ENCODE measurements around the gene AP1S1. TPM values are rescaled to one million over a fixed set of nuclear protein-coding genes. Genes with fewer than 3 reads are reported as not detected.
"Not testable (repeated sequence)": the region's sequence is repeated elsewhere in the genome, so short reads cannot be mapped to it uniquely, and the experiment has no call there.

Gene AP1S1
- total and polyA plus RNA-seq, 7 donors, result 15.8 to 135 (median 31.4) TPM

GRCh38 chr7:101108961-101109360 lies 45.3 kb upstream of the AP1S1 start:
- intact Hi-C loops (cut with DNase I), result no loop called here
- Histone ChIP-seq H3K4me3 (no peak overlapping the region), H3K27me3 (no peaks in the 10 kb centered on the region), H3K9me3 (no peaks in the 10 kb centered on the region), H3K36me3 (no peaks in the 10 kb centered on the region), H3K27ac (peak overlapping the region in 2 of 4 donors; percentile 28 to 31), H3K4me1 (no peaks in the 10 kb centered on the region)
- DNase-seq, result no peak
- WGBS, 2 donors, result 80 to 87% methylated on average over 7 of the region's 7 CpGs
- TF ChIP-seq POLR2AphosphoS5 (IDR thresholded peaks at IDR 0.05) (no peak), POLR2A (IDR thresholded peaks at IDR 0.05) (no peak), CTCF (IDR thresholded peaks at IDR 0.05) (no peak), EP300 (IDR thresholded peaks at IDR 0.05) (no peak)

- no peaks in the 10 kb centered on the region for H3K9me3 ChIP-seq
- no peak overlapping the region for H3K27ac ChIP-seq
- no peak for TF ChIP-seq EP300 (IDR thresholded peaks at IDR 0.05)
- TF ChIP-seq CTCF (IDR thresholded peaks at IDR 0.05), result no peak
- no peak for TF ChIP-seq POLR2A (IDR thresholded peaks at IDR 0.05)
- intact Hi-C loops (cut with DNase I), result no loop called here
- no peak overlapping the region for H3K4me3 ChIP-seq
- H3K36me3 ChIP-seq, result no peaks in the 10 kb centered on the region
- no peaks in the 10 kb centered on the region for H3K27me3 ChIP-seq
- H3K4me1 ChIP-seq, result no peaks in the 10 kb centered on the region
- DNase-seq, result no peak
- WGBS, 2 donors, result 85 to 86% methylated on average over 6 of the region's 6 CpGs
Measured at GRCh38 chr7:101109368-101109767, 44.9 kb upstream of the AP1S1 start.

GRCh38 chr7:101111261-101111660 lies 43.0 kb upstream of the AP1S1 start:
- no peak for DNase-seq
- intact Hi-C loops (cut with DNase I), result no loop called here
- H3K27me3 ChIP-seq, result no peaks in the 10 kb centered on the region
- no peaks in the 10 kb centered on the region for H3K9me3 ChIP-seq
- no peak for TF ChIP-seq EP300 (IDR thresholded peaks at IDR 0.05)
- TF ChIP-seq POLR2A (IDR thresholded peaks at IDR 0.05), result no peak
- TF ChIP-seq CTCF (IDR thresholded peaks at IDR 0.05), result no peak
- TF ChIP-seq POLR2AphosphoS5 (IDR thresholded peaks at IDR 0.05), result no peak
- H3K4me3 ChIP-seq, result no peak overlapping the region
- WGBS, 2 donors, result 90 to 93% methylated on average over 5 of the region's 5 CpGs
- peak overlapping the region; percentile 41 to 57 (median 46) for H3K27ac ChIP-seq
- H3K36me3 ChIP-seq, result no peaks in the 10 kb centered on the region
- no peaks in the 10 kb centered on the region for H3K4me1 ChIP-seq

GRCh38 chr7:101112233-101112632 lies 42.0 kb upstream of the AP1S1 start:
- DNase-seq, result peak; percentile 74

GRCh38 chr7:101113140-101113539 lies 41.1 kb upstream of the AP1S1 start:
- intact Hi-C loops (cut with DNase I); H3K9me3 ChIP-seq; H3K4me1 ChIP-seq; H3K4me3 ChIP-seq; H3K36me3 ChIP-seq; H3K27me3 ChIP-seq; DNase-seq: not testable (repeated sequence)
- 97% methylated on average over 7 of the region's 7 CpGs for WGBS, 2 donors
- H3K27ac ChIP-seq, result peak overlapping the region in 1 of 4 donors; percentile 37

More at GRCh38 chr7:101112233-101112632, 42.0 kb upstream of the AP1S1 start:
- Histone ChIP-seq H3K27ac (peak overlapping the region; percentile 41 to 57 (median 46)), H3K4me1 (no peaks in the 10 kb centered on the region), H3K27me3 (no peaks in the 10 kb centered on the region), H3K36me3 (no peaks in the 10 kb centered on the region), H3K9me3 (no peaks in the 10 kb centered on the region), H3K4me3 (no peak overlapping the region)
- 78 to 83% methylated on average over 11 of the region's 11 CpGs for WGBS, 2 donors
- TF ChIP-seq POLR2AphosphoS5 (IDR thresholded peaks at IDR 0.05), result peak in 3 of 4 donors; percentile 50 to 68 (median 63)
- no peak for TF ChIP-seq CTCF (IDR thresholded peaks at IDR 0.05)
- TF ChIP-seq POLR2A (IDR thresholded peaks at IDR 0.05), result no peak
- peak in 3 of 4 donors; percentile 57 to 65 (median 58) for TF ChIP-seq EP300 (IDR thresholded peaks at IDR 0.05)
- intact Hi-C loops (cut with DNase I), result no loop called here
